Measurements from ENCODE around the gene FAM120B.

The FAM120B gene

GRCh38 chr6:170416959-170417606 is 110.5 kb downstream of the FAM120B start:
- no peak for TF ChIP-seq CTCF (IDR thresholded peaks at IDR 0.05)

GRCh38 chr6:170417881-170418280 is 111.3 kb downstream of the FAM120B start:
- TF ChIP-seq CTCF (IDR thresholded peaks at IDR 0.05): no peak

DNA sequence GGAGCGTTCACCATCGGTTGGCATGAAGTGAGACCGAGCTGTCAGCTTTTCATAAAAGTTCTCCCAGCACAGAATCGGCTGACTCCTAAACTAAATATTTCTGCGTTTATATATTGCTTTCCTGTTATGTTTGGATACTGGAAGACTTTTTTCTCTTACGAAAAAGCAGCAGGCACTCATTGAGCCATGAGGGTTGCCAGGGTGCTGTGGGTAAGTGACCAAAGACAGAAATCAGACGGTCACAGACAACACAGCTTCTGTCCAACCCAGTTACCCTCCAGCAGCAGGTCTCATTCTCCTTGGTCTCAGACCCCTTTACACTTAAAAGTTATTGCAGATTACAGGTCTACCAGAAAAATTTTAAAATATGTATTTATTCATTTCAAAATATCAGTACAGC is 113.7 kb downstream of the FAM120B start:
- TF ChIP-seq CTCF (IDR thresholded peaks at IDR 0.05): no peak

DNA sequence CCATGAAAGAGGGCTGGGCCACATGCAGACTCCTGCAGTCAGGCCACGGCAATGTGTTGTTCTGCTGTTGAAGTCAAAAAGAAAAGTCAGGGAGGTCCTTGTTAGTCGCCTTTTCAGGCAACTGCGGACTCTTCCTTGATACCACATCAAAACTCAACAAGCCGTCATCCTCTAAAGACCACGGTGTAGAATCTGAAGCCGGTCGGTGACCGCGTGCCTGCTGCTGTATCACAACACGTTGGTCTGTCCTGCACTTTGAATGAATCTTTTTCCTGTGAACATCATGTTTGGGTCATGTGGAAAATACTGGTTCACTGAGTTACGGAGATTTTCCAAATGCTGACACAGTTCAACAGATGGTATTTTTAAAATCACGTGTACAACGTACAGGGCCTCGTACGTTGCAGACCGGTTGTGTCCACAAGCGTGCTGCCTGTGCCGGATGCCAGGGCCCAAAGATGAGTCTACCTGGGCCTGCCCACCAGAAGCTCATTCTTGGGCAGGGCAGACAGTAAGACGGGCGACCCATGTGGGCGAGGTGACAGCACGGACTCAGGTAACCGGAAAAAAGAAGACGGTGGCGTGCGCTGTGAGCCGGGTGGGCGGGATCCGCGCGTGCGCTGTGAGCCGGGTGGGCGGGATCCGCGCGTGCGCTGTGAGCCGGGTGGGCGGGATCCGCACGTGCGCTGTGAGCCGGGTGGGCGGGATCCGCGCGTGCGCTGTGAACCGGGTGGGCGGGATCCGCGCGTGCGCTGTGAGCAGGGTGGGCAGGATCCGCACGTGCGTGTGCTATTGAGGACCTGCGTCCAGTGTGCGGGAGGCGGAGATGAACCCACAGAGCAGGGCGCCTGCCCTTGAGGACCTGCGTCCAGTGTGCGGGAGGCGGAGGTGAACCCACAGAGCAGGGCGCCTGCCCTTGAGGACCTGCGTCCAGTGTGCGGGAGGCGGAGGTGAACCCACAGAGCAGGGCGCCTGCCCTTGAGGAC is 114.5 kb downstream of the FAM120B start:
- TF ChIP-seq CTCF (IDR thresholded peaks at IDR 0.05): no peak

GRCh38 chr6:170421921-170422320 is 115.4 kb downstream of the FAM120B start:
- no peak for TF ChIP-seq CTCF (IDR thresholded peaks at IDR 0.05)

DNA sequence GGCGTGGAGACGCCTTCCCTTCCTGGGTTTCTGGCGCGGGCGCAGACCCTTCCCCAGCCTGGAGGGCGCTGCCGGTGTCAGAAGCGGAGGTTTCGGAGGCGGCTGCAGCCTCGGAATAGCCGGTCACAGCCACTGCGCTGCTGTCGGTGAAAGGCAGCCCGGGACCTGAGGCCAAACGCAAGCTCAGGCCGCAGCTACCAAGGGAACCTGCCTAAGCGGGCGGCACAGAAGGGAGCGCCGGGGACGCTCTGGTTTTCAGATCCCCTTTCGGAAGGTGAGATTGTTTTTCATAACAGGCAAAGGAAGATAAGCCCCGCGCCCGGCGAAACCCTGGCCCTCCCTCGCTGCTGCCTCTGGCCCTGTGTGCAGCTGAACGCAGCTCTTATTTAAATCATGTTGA is 116.5 kb downstream of the FAM120B start:
- no peak for TF ChIP-seq CTCF (IDR thresholded peaks at IDR 0.05)

GRCh38 chr6:170423814-170424603 is 117.5 kb downstream of the FAM120B start:
- TF ChIP-seq CTCF (IDR thresholded peaks at IDR 0.05): no peak
